ENCODE measurements around the gene ULK4. TPM values are rescaled to one million over a fixed set of nuclear protein-coding genes. Genes with fewer than 3 reads are reported as not detected.

Gene ULK4
- total and polyA plus RNA-seq, 2 of the 8 experiments (the other 6 are each of a cell fraction or from before 2014, with no cell fraction given), result 3.0 to 10.8 TPM

DNA sequence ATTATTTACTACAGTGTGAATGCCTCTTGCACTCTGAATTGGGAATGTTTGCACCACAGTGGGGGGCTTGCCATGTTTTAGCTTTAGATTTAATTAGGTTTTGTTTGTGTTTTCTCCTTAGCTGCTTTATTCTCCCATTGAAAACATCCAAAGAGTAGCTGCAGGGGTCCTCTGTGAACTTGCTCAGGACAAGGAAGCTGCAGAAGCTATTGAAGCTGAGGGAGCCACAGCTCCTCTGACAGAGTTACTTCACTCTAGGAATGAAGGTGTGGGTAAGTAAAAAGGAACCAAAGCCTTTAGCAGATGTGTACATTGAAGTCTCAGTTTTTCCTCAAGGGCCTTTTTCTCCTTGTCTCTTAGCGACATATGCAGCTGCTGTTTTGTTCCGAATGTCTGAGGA, 725.7 kb downstream of the ULK4 start (continued):
- TF ChIP-seq, protein P1, sequence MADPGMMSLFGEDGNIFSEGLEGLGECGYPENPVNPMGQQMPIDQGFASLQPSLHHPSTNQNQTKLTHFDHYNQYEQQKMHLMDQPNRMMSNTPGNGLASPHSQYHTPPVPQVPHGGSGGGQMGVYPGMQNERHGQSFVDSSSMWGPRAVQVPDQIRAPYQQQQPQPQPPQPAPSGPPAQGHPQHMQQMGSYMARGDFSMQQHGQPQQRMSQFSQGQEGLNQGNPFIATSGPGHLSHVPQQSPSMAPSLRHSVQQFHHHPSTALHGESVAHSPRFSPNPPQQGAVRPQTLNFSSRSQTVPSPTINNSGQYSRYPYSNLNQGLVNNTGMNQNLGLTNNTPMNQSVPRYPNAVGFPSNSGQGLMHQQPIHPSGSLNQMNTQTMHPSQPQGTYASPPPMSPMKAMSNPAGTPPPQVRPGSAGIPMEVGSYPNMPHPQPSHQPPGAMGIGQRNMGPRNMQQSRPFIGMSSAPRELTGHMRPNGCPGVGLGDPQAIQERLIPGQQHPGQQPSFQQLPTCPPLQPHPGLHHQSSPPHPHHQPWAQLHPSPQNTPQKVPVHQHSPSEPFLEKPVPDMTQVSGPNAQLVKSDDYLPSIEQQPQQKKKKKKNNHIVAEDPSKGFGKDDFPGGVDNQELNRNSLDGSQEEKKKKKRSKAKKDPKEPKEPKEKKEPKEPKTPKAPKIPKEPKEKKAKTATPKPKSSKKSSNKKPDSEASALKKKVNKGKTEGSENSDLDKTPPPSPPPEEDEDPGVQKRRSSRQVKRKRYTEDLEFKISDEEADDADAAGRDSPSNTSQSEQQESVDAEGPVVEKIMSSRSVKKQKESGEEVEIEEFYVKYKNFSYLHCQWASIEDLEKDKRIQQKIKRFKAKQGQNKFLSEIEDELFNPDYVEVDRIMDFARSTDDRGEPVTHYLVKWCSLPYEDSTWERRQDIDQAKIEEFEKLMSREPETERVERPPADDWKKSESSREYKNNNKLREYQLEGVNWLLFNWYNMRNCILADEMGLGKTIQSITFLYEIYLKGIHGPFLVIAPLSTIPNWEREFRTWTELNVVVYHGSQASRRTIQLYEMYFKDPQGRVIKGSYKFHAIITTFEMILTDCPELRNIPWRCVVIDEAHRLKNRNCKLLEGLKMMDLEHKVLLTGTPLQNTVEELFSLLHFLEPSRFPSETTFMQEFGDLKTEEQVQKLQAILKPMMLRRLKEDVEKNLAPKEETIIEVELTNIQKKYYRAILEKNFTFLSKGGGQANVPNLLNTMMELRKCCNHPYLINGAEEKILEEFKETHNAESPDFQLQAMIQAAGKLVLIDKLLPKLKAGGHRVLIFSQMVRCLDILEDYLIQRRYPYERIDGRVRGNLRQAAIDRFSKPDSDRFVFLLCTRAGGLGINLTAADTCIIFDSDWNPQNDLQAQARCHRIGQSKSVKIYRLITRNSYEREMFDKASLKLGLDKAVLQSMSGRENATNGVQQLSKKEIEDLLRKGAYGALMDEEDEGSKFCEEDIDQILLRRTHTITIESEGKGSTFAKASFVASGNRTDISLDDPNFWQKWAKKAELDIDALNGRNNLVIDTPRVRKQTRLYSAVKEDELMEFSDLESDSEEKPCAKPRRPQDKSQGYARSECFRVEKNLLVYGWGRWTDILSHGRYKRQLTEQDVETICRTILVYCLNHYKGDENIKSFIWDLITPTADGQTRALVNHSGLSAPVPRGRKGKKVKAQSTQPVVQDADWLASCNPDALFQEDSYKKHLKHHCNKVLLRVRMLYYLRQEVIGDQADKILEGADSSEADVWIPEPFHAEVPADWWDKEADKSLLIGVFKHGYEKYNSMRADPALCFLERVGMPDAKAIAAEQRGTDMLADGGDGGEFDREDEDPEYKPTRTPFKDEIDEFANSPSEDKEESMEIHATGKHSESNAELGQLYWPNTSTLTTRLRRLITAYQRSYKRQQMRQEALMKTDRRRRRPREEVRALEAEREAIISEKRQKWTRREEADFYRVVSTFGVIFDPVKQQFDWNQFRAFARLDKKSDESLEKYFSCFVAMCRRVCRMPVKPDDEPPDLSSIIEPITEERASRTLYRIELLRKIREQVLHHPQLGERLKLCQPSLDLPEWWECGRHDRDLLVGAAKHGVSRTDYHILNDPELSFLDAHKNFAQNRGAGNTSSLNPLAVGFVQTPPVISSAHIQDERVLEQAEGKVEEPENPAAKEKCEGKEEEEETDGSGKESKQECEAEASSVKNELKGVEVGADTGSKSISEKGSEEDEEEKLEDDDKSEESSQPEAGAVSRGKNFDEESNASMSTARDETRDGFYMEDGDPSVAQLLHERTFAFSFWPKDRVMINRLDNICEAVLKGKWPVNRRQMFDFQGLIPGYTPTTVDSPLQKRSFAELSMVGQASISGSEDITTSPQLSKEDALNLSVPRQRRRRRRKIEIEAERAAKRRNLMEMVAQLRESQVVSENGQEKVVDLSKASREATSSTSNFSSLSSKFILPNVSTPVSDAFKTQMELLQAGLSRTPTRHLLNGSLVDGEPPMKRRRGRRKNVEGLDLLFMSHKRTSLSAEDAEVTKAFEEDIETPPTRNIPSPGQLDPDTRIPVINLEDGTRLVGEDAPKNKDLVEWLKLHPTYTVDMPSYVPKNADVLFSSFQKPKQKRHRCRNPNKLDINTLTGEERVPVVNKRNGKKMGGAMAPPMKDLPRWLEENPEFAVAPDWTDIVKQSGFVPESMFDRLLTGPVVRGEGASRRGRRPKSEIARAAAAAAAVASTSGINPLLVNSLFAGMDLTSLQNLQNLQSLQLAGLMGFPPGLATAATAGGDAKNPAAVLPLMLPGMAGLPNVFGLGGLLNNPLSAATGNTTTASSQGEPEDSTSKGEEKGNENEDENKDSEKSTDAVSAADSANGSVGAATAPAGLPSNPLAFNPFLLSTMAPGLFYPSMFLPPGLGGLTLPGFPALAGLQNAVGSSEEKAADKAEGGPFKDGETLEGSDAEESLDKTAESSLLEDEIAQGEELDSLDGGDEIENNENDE (IDR thresholded peaks at IDR 0.05; ENCODE audit: insufficient replicate concordance, low read length), result no peak
- TF ChIP-seq TAF7 (optimal IDR thresholded peaks at IDR 0.05; ENCODE audit: borderline replicate concordance, low read depth, low read length) (no peak), CBX5 (IDR thresholded peaks at IDR 0.05; ENCODE audit: low read depth, low read length) (no peak), NRF1 (IDR thresholded peaks at IDR 0.05; ENCODE audit: low read depth, low read length) (no peak), JUND (IDR thresholded peaks at IDR 0.05; ENCODE audit: low read length) (no peak), GTF2F1 (IDR thresholded peaks at IDR 0.05; ENCODE audit: borderline replicate concordance, low read depth, low read length) (no peak), ZNF274 (IDR thresholded peaks at IDR 0.05; ENCODE audit: borderline replicate concordance, extremely low read depth, low read length) (no peak), YY1 (IDR thresholded peaks at IDR 0.05; ENCODE audit: low read depth, low read length) (no peak), SP1 (IDR thresholded peaks at IDR 0.05; ENCODE audit: low read depth, low read length) (no peak)
- TF ChIP-seq, protein P2, sequence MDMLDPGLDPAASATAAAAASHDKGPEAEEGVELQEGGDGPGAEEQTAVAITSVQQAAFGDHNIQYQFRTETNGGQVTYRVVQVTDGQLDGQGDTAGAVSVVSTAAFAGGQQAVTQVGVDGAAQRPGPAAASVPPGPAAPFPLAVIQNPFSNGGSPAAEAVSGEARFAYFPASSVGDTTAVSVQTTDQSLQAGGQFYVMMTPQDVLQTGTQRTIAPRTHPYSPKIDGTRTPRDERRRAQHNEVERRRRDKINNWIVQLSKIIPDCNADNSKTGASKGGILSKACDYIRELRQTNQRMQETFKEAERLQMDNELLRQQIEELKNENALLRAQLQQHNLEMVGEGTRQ (IDR thresholded peaks at IDR 0.05; ENCODE audit: low read length), result no peak
- TF ChIP-seq, protein P3, sequence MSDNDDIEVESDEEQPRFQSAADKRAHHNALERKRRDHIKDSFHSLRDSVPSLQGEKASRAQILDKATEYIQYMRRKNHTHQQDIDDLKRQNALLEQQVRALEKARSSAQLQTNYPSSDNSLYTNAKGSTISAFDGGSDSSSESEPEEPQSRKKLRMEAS (IDR thresholded peaks at IDR 0.05), result no peak

Data from H1 (cell line).